Activated T-cell treated with anti-CD3 and anti-CD28 coated beads, Interleukin-2, amount 50 U/mL, for 24 hours (primary cell): ENCODE measurements around the gene AFF1.

Experiments
- DNase-seq: peaks from one replicate; pipeline ENCODE4 v3.0.0-alpha.2; 2020
- H3K27ac Mint-ChIP-seq: 2 replicates; pipeline ENCODE4 v1.8.0; 2020; ENCODE audit warnings: mild to moderate bottlenecking, mixed read lengths
- H3K27me3 Mint-ChIP-seq: 2 replicates; pipeline ENCODE4 v1.8.0; 2020; ENCODE audit warnings: mixed read lengths
- H3K36me3 Mint-ChIP-seq: 2 replicates; pipeline ENCODE4 v1.8.0; 2020; ENCODE audit warnings: low read depth, mixed read lengths
- H3K4me1 Mint-ChIP-seq: 2 replicates; pipeline ENCODE4 v1.8.0; 2020; ENCODE audit warnings: low read depth, mixed read lengths
- H3K4me3 Mint-ChIP-seq: 2 replicates; pipeline ENCODE4 v1.8.0; 2020; ENCODE audit warnings: mild to moderate bottlenecking, moderate library complexity, mixed read lengths
- H3K9me3 Mint-ChIP-seq: 2 replicates; pipeline ENCODE4 v1.8.0; 2020; ENCODE audit warnings: mixed read lengths

The AFF1 gene

DNA sequence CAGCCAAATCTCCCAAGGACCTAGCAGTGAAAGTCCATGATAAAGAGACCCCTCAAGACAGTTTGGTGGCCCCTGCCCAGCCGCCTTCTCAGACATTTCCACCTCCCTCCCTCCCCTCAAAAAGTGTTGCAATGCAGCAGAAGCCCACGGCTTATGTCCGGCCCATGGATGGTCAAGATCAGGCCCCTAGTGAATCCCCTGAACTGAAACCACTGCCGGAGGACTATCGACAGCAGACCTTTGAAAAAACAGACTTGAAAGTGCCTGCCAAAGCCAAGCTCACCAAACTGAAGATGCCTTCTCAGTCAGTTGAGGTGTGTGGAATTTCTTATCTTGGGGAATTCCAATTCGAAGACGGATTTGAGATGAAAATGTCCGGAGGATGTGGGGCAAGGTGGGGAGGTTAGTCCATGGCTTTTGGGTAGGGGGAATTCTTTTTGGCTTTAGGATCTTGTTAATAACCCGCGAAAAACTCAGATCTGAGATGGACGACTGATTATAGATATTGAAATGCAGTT lies 112.5 kb downstream of the AFF1 start:
- H3K27me3 Mint-ChIP-seq: no peaks in the 10 kb centered on the region
- peaks cover 59% of the 10 kb centered on the region for H3K36me3 Mint-ChIP-seq
- DNase-seq: no peak
- H3K4me3 Mint-ChIP-seq: no peak overlapping the region
- H3K9me3 Mint-ChIP-seq: no peaks in the 10 kb centered on the region
- peak overlapping the region; percentile 47 for H3K27ac Mint-ChIP-seq
- peaks cover 52% of the 10 kb centered on the region for H3K4me1 Mint-ChIP-seq

DNA sequence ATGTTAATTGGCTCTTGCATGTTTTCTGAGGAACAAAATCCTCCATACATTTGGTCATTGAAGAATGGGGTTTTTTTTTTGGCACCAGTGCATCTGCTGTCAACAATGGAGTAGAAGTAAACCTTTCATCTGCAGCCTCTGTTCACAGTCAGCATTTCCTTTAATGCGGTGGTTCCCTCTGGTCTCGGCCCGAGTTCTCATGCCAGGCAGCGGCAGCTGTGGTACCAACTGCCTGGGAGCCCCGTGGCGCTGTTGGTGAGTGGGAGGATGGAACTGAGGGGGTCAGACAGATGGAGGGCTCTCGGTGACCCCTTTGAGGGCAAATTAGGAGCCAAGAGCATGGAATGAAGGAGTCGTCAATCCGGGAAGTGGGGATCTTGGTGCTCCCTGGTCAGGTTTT lies 114.7 kb downstream of the AFF1 start:
- Mint-ChIP-seq H3K27me3 (no peaks in the 10 kb centered on the region), H3K36me3 (peaks cover 74% of the 10 kb centered on the region), H3K27ac (peak overlapping the region; percentile 6), H3K9me3 (no peaks in the 10 kb centered on the region), H3K4me3 (no peak overlapping the region), H3K4me1 (peaks cover 61% of the 10 kb centered on the region)
- DNase-seq: no peak

DNA sequence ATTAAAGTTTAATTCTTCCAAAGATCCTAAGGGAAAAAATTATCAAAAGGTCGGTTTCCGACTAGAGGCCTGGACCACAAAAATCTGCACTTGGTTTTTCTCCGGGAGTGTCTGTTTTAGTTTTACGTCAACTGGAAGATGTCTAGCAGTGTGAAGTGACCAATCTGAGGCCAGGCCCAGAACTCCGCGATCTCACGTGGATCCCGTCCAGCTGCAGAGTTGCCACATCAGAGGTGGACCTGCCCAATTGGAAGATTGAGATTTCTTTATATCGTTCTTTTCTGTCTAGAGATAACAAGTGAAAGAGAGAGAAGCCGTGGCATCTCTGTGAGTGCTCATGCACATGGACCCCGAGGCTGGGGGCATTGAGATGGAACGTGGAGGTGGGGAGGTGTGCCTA lies 115.8 kb downstream of the AFF1 start:
- H3K4me3 Mint-ChIP-seq: no peak overlapping the region
- no peaks in the 10 kb centered on the region for H3K27me3 Mint-ChIP-seq
- no peaks in the 10 kb centered on the region for H3K9me3 Mint-ChIP-seq
- DNase-seq: no peak
- H3K4me1 Mint-ChIP-seq: peaks cover 72% of the 10 kb centered on the region
- peaks cover 83% of the 10 kb centered on the region for H3K36me3 Mint-ChIP-seq
- H3K27ac Mint-ChIP-seq: peak overlapping the region; percentile 73

DNA sequence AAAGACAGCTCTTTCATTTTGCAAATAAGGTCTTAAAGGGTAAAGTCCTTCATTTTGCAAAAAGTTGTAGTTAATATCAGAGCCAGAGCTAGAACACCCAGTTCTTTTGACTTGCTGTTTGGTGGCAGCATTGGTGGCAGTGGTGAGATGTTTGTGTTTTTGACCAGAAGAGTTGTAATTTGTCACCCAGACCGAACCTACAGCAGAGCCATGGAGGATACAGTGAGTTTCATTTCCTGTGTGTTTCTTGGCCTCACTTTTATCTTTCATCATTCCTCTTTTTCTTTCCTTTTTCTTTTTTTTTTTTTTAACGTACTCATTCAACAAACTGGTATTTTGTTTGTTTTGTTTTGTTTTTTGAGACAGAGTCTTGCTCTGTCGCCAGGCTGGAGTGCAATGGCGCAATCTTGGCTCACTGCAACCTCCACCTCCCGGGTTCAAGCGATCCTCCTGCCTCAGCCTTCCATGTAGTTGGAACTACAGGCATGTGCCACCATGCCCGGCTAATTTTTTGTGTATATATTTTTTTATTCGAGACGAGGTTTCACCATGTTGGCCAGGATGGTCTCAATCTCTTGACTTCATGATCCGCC lies 116.4 kb downstream of the AFF1 start:
- peaks cover 83% of the 10 kb centered on the region for H3K36me3 Mint-ChIP-seq
- H3K9me3 Mint-ChIP-seq: no peaks in the 10 kb centered on the region
- no peak for DNase-seq
- no peak overlapping the region for H3K4me3 Mint-ChIP-seq
- no peaks in the 10 kb centered on the region for H3K27me3 Mint-ChIP-seq
- peaks cover 77% of the 10 kb centered on the region for H3K4me1 Mint-ChIP-seq
- H3K27ac Mint-ChIP-seq: peak overlapping the region; percentile 44

DNA sequence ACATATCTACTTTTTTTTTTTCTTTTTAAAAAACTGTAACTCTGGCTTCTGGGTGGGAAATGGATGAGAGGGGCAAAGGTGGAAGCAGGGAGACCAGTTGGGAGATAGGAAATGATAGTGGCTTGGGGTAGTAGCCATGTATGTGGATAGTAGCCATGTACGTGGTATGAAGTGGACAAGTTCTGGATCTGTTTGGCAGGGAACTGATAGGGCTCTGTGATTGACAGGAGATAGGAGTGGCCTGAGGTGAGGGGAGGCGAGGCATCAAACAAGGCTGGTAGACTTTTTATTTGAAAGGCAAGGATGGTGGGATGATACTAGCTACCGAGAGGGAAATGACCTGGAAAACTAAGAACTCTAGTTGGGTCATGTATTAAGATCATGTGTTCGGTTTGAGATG lies 117.8 kb downstream of the AFF1 start:
- DNase-seq: no peak
- H3K4me1 Mint-ChIP-seq: peaks cover 86% of the 10 kb centered on the region
- H3K4me3 Mint-ChIP-seq: no peak overlapping the region
- H3K27ac Mint-ChIP-seq: peak overlapping the region; percentile 84
- no peaks in the 10 kb centered on the region for H3K27me3 Mint-ChIP-seq
- H3K36me3 Mint-ChIP-seq: peaks cover 75% of the 10 kb centered on the region
- peaks cover 2% of the 10 kb centered on the region for H3K9me3 Mint-ChIP-seq

DNA sequence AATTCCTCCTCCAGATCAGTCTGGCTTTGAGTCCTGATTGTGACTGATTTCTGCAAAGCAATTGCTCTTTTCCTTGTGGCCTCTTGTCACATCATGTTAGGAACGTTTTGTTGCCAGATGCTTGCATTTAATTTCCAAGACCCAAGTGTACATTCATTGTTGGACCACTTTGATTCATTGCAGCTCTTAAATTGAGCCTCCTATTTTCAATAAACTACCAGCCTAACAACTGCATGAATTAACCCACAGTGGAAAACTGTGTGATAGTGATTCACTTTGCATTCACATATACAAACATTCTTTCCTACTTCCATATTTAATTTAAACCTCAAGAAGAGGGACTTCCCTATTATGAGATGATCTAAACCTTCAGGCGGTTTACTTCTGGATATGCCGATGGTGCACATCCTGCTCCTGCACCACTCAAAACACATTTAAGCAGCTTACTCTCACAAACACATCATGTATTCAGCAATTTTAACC lies 118.4 kb downstream of the AFF1 start:
- Mint-ChIP-seq H3K27ac (peak overlapping the region; percentile 84), H3K9me3 (peaks cover 2% of the 10 kb centered on the region), H3K36me3 (peaks cover 75% of the 10 kb centered on the region), H3K27me3 (no peaks in the 10 kb centered on the region), H3K4me3 (peak overlapping the region; percentile 13), H3K4me1 (peaks cover 89% of the 10 kb centered on the region)
- DNase-seq: no peak

DNA sequence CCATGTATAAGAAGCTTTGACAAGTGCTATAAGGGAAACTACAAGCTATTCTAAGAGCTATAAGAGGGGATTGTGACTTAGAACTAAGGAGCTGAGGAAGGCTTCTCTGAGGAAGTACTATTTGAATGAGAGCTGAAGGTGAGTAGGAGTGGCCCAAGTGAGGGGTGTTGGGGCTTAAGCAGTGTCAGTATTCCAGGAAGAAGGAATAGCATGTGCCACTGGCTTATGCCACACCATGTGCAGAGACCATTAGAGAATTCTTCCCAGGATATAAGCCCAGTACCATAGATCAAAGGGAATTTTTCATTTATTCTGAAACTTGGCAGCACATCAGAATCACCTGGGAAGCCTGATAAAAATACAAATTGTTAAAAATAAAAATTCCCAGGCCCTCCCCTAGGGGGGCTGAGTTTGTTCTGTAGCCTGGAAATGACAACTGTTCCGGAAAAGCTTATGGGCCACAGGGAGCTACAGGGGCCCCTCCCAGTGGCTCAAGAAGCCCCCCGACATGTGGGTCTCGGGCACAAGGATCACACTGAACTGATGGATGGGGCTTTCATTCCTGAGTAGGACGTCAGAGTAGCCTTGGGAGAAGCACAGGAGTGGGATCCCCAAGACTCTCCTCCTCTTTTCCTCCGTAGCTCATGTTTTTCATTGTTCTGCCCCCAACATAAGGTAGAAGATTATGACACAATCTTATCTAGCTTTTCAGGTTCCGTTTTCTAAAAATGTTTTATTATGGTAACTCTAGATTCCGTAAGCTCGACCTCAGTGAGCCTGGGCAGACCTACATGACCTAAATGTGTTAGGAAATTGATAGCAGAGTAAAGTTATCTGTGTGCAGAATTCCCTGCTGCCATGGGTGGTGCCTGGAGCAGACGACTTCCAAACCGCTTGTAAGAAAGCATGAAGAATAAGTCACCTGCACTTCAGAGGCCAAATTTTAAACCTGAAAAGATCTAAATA lies 119.3 kb downstream of the AFF1 start:
- Mint-ChIP-seq H3K27ac (peak overlapping the region; percentile 84), H3K4me1 (peaks cover 92% of the 10 kb centered on the region), H3K9me3 (peaks cover 2% of the 10 kb centered on the region), H3K4me3 (peak overlapping the region; percentile 13), H3K27me3 (no peaks in the 10 kb centered on the region), H3K36me3 (peaks cover 73% of the 10 kb centered on the region)
- no peak for DNase-seq

DNA sequence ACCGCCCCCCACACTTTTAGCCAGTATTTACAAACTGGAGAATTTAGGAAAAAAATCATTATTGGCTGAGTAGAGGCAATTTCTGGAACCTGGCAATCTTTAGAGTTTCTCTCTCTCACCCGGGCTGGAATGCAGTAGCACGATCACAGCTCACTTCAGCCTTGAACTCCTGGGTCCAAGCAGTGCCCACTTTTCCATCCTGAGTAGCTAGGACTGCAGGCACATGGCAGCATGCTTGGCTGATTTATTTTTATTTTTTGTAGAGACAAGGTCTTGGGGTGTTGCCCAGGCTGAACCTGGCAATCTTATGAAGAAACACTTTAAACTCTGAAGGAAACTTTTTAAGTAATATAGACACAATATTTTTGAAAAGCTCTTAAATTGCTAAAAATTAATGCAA lies 120.1 kb downstream of the AFF1 start:
- Mint-ChIP-seq H3K9me3 (peaks cover 2% of the 10 kb centered on the region), H3K4me1 (peaks cover 93% of the 10 kb centered on the region), H3K36me3 (peaks cover 75% of the 10 kb centered on the region), H3K27me3 (no peaks in the 10 kb centered on the region), H3K4me3 (no peak overlapping the region), H3K27ac (peak overlapping the region; percentile 63)
- DNase-seq: no peak

DNA sequence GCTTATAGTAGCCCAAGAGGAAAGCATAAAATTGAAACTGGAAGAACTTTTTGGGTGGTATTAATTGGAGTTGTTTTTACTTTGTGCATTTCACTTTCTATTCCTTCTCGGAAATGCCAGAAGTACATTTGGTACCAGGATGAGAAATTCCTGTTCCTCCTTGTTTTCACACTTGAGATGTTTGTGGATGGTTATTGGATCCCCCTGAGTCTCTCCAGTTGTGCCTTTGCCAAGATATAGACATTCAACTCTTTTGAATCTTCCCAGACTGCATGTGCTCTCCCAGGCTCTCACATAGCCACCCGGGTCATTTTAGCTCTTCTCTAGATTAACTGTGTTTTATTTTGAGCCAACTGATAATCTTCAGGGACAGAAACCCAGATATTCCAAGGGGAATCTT lies 120.5 kb downstream of the AFF1 start:
- no peaks in the 10 kb centered on the region for H3K27me3 Mint-ChIP-seq
- H3K4me3 Mint-ChIP-seq: no peak overlapping the region
- H3K27ac Mint-ChIP-seq: peak overlapping the region; percentile 63
- H3K9me3 Mint-ChIP-seq: peaks cover 2% of the 10 kb centered on the region
- DNase-seq: no peak
- peaks cover 75% of the 10 kb centered on the region for H3K36me3 Mint-ChIP-seq
- H3K4me1 Mint-ChIP-seq: peaks cover 91% of the 10 kb centered on the region

DNA sequence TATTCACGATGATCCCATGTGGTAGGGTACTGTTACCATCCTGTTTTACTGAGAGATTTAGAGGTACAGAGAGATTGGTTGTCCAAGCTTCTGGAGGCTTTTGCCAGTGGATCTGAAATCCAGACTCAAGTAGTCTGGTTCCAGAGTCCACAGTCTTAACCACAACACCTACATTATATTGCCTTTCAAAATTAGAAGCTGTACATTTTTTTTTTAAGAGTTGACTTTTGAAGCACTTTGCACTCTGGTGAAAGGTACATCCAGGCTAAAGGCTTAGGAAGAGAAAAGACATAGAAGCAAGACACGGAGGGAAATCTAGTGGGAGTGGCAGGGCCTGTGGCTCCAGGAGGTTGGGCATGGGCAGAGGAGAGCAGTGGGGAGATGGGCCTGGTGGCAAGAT lies 122.1 kb downstream of the AFF1 start:
- no peak overlapping the region for H3K4me3 Mint-ChIP-seq
- no peak for DNase-seq
- no peaks in the 10 kb centered on the region for H3K27me3 Mint-ChIP-seq
- H3K4me1 Mint-ChIP-seq: peaks cover 89% of the 10 kb centered on the region
- H3K36me3 Mint-ChIP-seq: peaks cover 73% of the 10 kb centered on the region
- H3K27ac Mint-ChIP-seq: no peak overlapping the region
- H3K9me3 Mint-ChIP-seq: peaks cover 2% of the 10 kb centered on the region

DNA sequence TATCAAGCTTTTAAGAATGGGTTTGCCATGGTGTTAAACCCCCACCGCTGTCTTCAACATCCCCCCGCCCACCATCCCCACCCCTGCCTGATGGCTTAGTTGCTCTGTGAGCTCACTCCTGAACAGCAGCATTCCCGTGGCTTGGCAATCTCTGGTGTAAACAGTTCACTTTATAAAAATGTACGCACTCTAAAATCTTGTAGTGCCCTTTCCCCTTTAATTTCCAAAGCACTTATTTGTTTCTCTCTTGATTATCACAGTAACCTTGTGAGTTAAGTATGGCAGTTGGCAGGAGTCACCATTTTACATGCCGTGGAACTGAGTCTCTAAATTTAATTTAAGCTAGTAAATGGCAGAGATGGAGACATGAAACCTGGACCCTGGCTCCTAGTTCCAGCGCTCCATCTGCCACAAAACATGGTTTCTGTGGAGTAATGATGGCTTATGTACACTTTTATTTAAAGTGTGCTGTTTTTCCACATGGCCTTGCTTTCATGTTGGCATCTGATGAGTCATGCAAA lies 123.1 kb downstream of the AFF1 start:
- Mint-ChIP-seq H3K4me3 (no peak overlapping the region), H3K27me3 (no peaks in the 10 kb centered on the region), H3K36me3 (peaks cover 73% of the 10 kb centered on the region), H3K4me1 (peaks cover 86% of the 10 kb centered on the region), H3K9me3 (peaks cover 2% of the 10 kb centered on the region), H3K27ac (peak overlapping the region; percentile 88)
- no peak for DNase-seq

DNA sequence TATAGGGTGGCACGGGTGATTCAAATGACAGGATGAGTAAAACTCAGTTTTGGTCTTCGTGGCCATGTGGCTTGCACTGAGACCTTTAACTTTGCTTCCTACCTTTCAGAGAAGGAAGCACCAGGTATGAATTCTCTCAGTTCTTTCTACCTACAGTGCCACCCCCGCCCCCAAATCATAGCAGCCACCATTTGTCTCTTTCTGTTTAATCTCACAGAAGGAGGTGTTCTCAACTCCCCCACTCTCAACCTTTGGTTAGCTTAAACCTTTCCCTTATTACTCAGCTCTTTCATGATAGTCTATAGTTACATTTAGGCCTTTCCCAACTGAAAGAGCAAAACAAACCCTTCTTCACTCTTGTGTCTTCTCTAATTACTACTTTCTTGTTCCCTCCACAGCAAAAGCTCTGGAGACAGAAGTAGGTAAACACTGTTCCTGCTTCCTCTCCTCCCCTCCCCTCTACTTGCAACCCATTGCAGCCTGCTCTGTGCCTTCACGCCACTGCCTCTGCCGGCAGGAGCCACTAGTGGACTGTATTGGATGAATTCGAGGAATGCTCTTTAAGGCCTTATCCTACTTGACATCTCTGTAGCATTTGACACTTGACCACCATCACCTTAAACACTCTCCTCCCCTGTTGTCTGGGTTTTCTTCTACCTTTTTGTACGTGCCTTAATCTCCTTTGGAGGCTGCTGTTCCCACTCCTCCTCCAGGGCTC lies 123.7 kb downstream of the AFF1 start:
- H3K36me3 Mint-ChIP-seq: peaks cover 72% of the 10 kb centered on the region
- H3K4me1 Mint-ChIP-seq: peaks cover 81% of the 10 kb centered on the region
- DNase-seq: peak; percentile 65
- H3K4me3 Mint-ChIP-seq: peak overlapping the region; percentile 37
- H3K27ac Mint-ChIP-seq: peak overlapping the region; percentile 88
- no peaks in the 10 kb centered on the region for H3K27me3 Mint-ChIP-seq
- peaks cover 2% of the 10 kb centered on the region for H3K9me3 Mint-ChIP-seq

DNA sequence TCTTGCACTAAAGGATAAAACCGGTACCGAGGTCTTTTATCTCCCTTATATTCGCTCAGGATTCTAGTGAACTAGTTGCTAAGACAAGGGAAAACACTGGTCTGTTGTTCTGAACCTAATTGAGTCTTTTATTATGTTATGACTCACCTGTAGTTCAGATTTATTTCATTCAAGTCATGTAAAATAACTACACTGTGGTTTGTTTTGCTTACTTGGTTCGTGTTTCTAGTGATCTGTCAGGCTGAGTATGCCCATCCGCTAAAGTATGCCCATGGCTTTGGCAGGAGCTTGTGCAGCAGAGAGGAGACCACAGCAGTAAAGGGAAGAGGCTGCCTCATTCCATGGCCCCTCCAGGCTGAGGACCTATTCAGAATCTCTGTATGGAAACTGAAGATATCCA lies 126.1 kb downstream of the AFF1 start:
- Mint-ChIP-seq H3K9me3 (peaks cover 2% of the 10 kb centered on the region), H3K27ac (peak overlapping the region; percentile 48), H3K4me1 (peaks cover 74% of the 10 kb centered on the region), H3K36me3 (peaks cover 74% of the 10 kb centered on the region), H3K27me3 (no peaks in the 10 kb centered on the region), H3K4me3 (no peak overlapping the region)
- no peak for DNase-seq

DNA sequence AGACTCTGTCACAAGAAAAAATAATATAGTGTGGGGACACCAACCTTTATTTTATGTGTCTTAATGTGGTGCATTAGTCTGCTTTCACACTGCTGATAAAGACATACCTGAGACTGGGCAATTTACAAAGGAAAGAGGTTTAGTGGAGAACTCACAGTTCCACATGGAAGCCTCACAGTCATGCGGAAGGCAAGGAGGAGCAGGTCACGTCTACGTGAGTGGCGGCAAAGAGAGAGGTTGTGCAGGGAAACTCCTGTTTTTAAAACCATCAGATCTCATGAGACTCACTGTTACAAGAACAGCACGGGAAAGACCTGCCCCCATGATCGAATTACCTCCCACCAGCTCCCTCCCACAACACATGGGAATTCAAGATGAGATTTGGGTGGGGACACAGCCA lies 130.2 kb downstream of the AFF1 start:
- no peak for DNase-seq
- H3K9me3 Mint-ChIP-seq: no peaks in the 10 kb centered on the region
- H3K27me3 Mint-ChIP-seq: no peaks in the 10 kb centered on the region
- no peak overlapping the region for H3K4me3 Mint-ChIP-seq
- peaks cover 54% of the 10 kb centered on the region for H3K4me1 Mint-ChIP-seq
- H3K36me3 Mint-ChIP-seq: peaks cover 59% of the 10 kb centered on the region
- H3K27ac Mint-ChIP-seq: no peak overlapping the region
